Motor neuron (in vitro differentiated cells): ENCODE results near the gene PPIE. TPM values are rescaled to one million over a fixed set of nuclear protein-coding genes. Genes with fewer than 3 reads are reported as not detected.
"Not testable (repeated sequence)": the region's sequence is repeated elsewhere in the genome, so short reads cannot be mapped to it uniquely, and the experiment has no call there.

Experiments
- ATAC-seq, 8 experiments: fragments of 200-7000 bp; cut with Tn5 transposase; replicated peaks in 6 of 8; 2 replicates each; pipeline ENCODE4 v1.8.0; 2021; ENCODE audit warnings: mild to moderate bottlenecking in 8 of 8, moderate library complexity in 8 of 8
- H3K27ac ChIP-seq, 2 donors: fragments of 250-450 bp; sonication (Bioruptor Pico); 2 replicates each; pipeline ENCODE4 v1.9.0; 2021; ENCODE audit warnings: antibody characterized with exemption in 2 of 2, mild to moderate bottlenecking in 2 of 2, moderate library complexity in 1 of 2
- H3K4me1 ChIP-seq, 2 donors: fragments of 250-450 bp; sonication (Bioruptor Pico); replicated peaks in 1 of 2; 2 replicates each; pipeline ENCODE4 v1.6.1; 2021; ENCODE audit warnings: antibody characterized with exemption in 2 of 2, mild to moderate bottlenecking in 2 of 2, moderate library complexity in 1 of 2
- H3K4me3 ChIP-seq, 5 donors: fragments of 250-450 bp; sonication (Bioruptor Pico); 2 replicates each; pipeline ENCODE4 v1.9.0; 2021; ENCODE audit warnings: antibody characterized with exemption in 5 of 5, mild to moderate bottlenecking in 5 of 5, moderate library complexity in 4 of 5
- WGBS, 10 experiments: fragments of 450-650 bp; shearing (Covaris generic); methylation state at CpG; one replicate each; pipeline ENCODE4 v1.0.0; 2022; 5-methylcytosine and 5-hydroxymethylcytosine counted together
- in situ Hi-C, 9 experiments: fragments of 400-800 bp; cut with MboI; loops; one replicate each; pipeline ENCODE4 v1.15.0; 2021; ENCODE audit warnings: low sequenced_read_pairs in 9 of 9, low pct_unique_long_range_greater_than_20kb in 2 of 9; ENCODE audit not compliant: unreplicated experiment in 9 of 9
- total RNA-seq, 8 experiments: library from RNA; unstranded; fragments of 300-600 nt; gene quantifications; 2 replicates each; pipeline versions ENCODE4 v1.2.3 to v1.2.4, GENCODE V29; 2022

PPIE gene
- total RNA-seq, 8 experiments from 2014 or later = 45.9 to 84.5 (median 54.6) TPM

- H3K4me1 ChIP-seq, in situ Hi-C loops, ATAC-seq, H3K4me3 ChIP-seq, H3K27ac ChIP-seq: not testable (repeated sequence)
- no CpG with 5 or more reads among the region's 17 CpGs for WGBS, 10 experiments
Measured at GRCh38 chr1:39777896-39778295, 39.2 kb downstream of the PPIE start.

GRCh38 chr1:39778463-39779099 lies 39.9 kb downstream of the PPIE start:
- H3K4me3 ChIP-seq, H3K4me1 ChIP-seq, H3K27ac ChIP-seq, ATAC-seq, in situ Hi-C loops: not testable (repeated sequence)
- WGBS, 10 experiments = 100% methylated on average over 1 of the region's 12 CpGs; no CpG with 5 or more reads in 8 of the 10 experiments

GRCh38 chr1:39779137-39779536 lies 40.5 kb downstream of the PPIE start:
- ATAC-seq = no peak
- Histone ChIP-seq H3K27ac (no peak overlapping the region), H3K4me1 (no peaks in the 10 kb centered on the region), H3K4me3 (no peak overlapping the region)
- 60 to 100% (median 100%) methylated on average over 1 of the region's 7 CpGs; no CpG with 5 or more reads in 5 of the 10 experiments for WGBS, 10 experiments
- in situ Hi-C loops = no loop called here

- 60 to 100% (median 70%) methylated on average over 1 to 5 of the region's 5 CpGs; no CpG with 5 or more reads in 3 of the 10 experiments for WGBS, 10 experiments
- no peak overlapping the region for H3K4me3 ChIP-seq
- no peak for ATAC-seq
- in situ Hi-C loops = no loop called here
- H3K4me1 ChIP-seq = no peaks in the 10 kb centered on the region
- no peak overlapping the region for H3K27ac ChIP-seq
Measured at GRCh38 chr1:39779821-39780220, 41.1 kb downstream of the PPIE start.

DNA sequence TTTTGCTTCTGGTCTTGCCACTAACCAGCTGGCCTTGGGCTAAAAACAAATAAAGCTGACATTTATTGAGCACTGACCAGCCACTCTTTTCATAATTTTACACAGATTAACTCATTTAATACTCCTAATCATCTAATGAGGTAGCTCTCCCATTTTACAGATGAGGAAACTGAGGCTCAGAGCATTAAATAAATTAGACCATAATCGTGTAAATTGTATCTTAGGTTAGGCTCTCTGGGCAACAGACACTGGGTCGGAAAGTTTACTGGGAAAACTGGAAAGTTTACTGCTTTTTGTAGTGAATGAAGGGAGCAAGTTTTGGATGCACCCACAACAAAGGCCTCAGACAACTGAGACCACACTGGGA lies 42.6 kb downstream of the PPIE start:
- no peak for ATAC-seq
- peaks cover 4 to 11% of the 10 kb centered on the region in 2 donors for H3K4me1 ChIP-seq
- in situ Hi-C loops = no loop called here
- H3K27ac ChIP-seq = no peak overlapping the region
- 21 to 85% (median 55%) methylated on average over 2 of the region's 2 CpGs; no CpG with 5 or more reads in 2 of the 10 experiments for WGBS, 10 experiments
- H3K4me3 ChIP-seq = no peak overlapping the region

- ATAC-seq = no peak
- Histone ChIP-seq H3K4me3 (no peak overlapping the region), H3K4me1 (peaks cover 5 to 12% of the 10 kb centered on the region in 2 donors), H3K27ac (no peak overlapping the region)
- 20 to 95% (median 80%) methylated on average over 1 to 6 of the region's 6 CpGs; no CpG with 5 or more reads in 1 of the 10 experiments for WGBS, 10 experiments
- in situ Hi-C loops = no loop called here
Measured at GRCh38 chr1:39782103-39782502, 43.4 kb downstream of the PPIE start.

DNA sequence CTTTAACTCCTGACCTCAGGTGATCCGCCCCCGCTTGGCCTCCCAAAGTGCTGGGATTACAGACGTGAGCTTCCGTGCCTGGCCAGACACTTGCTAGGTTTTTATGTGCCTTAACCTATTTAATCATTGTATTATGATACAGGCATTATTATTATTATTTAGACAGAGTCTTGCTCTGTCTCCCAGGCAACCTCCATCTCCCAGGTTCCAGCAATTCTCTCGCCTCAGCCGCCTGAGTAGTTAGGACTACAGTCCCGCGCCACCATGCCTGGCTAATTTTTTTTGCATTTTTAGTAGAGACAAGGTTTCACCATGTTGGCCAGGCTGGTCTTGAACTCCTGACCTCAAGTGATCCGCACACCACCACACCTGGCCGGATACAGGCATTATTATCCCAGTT lies 44.0 kb downstream of the PPIE start:
- 57 to 96% (median 77%) methylated on average over 1 to 10 of the region's 10 CpGs; no CpG with 5 or more reads in 1 of the 10 experiments for WGBS, 10 experiments
- peaks cover 5 to 12% of the 10 kb centered on the region in 2 donors for H3K4me1 ChIP-seq
- H3K4me3 ChIP-seq, H3K27ac ChIP-seq, ATAC-seq, in situ Hi-C loops: not testable (repeated sequence)

GRCh38 chr1:39786303-39787107 lies 47.8 kb downstream of the PPIE start:
- H3K27ac ChIP-seq, in situ Hi-C loops, H3K4me3 ChIP-seq: not testable (repeated sequence)
- H3K4me1 ChIP-seq = peaks cover 5 to 16% of the 10 kb centered on the region in 2 donors
- peak in 4 of 8 experiments; percentile 11 to 26 (median 20) for ATAC-seq
- 50 to 100% (median 81%) methylated on average over 1 to 3 of the region's 12 CpGs; no CpG with 5 or more reads in 4 of the 10 experiments for WGBS, 10 experiments

- 60 to 81% (median 60%) methylated on average over 1 to 4 of the region's 5 CpGs; no CpG with 5 or more reads in 7 of the 10 experiments for WGBS, 10 experiments
- ATAC-seq, H3K4me3 ChIP-seq, H3K27ac ChIP-seq, in situ Hi-C loops: not testable (repeated sequence)
- peaks cover 5 to 16% of the 10 kb centered on the region in 2 donors for H3K4me1 ChIP-seq
Measured at GRCh38 chr1:39787108-39787375, 48.4 kb downstream of the PPIE start.

GRCh38 chr1:39787468-39787867 lies 48.8 kb downstream of the PPIE start:
- WGBS, 10 experiments = 20 to 100% (median 100%) methylated on average over 1 to 3 of the region's 11 CpGs; no CpG with 5 or more reads in 7 of the 10 experiments
- peaks cover 5 to 16% of the 10 kb centered on the region in 2 donors for H3K4me1 ChIP-seq
- ATAC-seq = no peak
- in situ Hi-C loops = no loop called here
- peak overlapping the region in 1 of 5 donors; percentile 48 for H3K4me3 ChIP-seq
- H3K27ac ChIP-seq = no peak overlapping the region

- H3K27ac ChIP-seq = not testable (repeated sequence)
- peak overlapping the region; percentile 26 to 48 (median 35) for H3K4me3 ChIP-seq
Measured at GRCh38 chr1:39787964-39788363, 49.3 kb downstream of the PPIE start.

GRCh38 chr1:39788426-39788757 lies 49.7 kb downstream of the PPIE start:
- peak overlapping the region; percentile 26 to 48 (median 35) for H3K4me3 ChIP-seq
- peaks cover 5 to 16% of the 10 kb centered on the region in 2 donors for H3K4me1 ChIP-seq
- H3K27ac ChIP-seq = no peak overlapping the region
- in situ Hi-C loops = no loop called here
- peak in 6 of 8 experiments; percentile 22 to 47 (median 39) for ATAC-seq
- WGBS, 10 experiments = no CpG with 5 or more reads among the region's 51 CpGs

More at GRCh38 chr1:39787964-39788363, 49.3 kb downstream of the PPIE start:
- H3K4me1 ChIP-seq = peaks cover 5 to 16% of the 10 kb centered on the region in 2 donors
- WGBS, 10 experiments = 3% methylated on average over 26 of the region's 55 CpGs; no CpG with 5 or more reads in 9 of the 10 experiments
- in situ Hi-C loops = not testable (repeated sequence)
- ATAC-seq = peak in 3 of 8 experiments; percentile 17 to 38 (median 35)

GRCh38 chr1:39788758-39789570 lies 50.3 kb downstream of the PPIE start, which contains the start of gene BMP8B:
Gene BMP8B, minus strand, starts transcription at chr1:39788865. Its CDS starts 380 bp downstream, at chr1:39788485.
- no peak within 1 kb of the TSS for H3K27ac ChIP-seq
- H3K4me3 ChIP-seq = peak within 1 kb of the TSS; percentile 26 to 48 (median 35)
- peaks cover 5 to 16% of the 10 kb centered on the region in 2 donors for H3K4me1 ChIP-seq
- ATAC-seq = peak; percentile 77 to 93 (median 85)
- WGBS, 10 experiments = 5 to 60% (median 20%) methylated on average over 2 to 18 of the region's 91 CpGs; no CpG with 5 or more reads in 5 of the 10 experiments
- in situ Hi-C loops = no loop called here
